ENCODE data around the gene PHACTR2.
"Not testable (repeated sequence)": the region's sequence is repeated elsewhere in the genome, so short reads cannot be mapped to it uniquely, and the experiment has no call there.

Gene PHACTR2

GRCh38 chr6:143840595-143841265, 163.0 kb downstream of the PHACTR2 start:
- Histone ChIP-seq H3K4me3 (ENCODE audit: low read length) (no peak overlapping the region), H3K4me1 (ENCODE audit: insufficient read depth, low read length) (peaks cover 11% of the 10 kb centered on the region), H3K9me3 (ENCODE audit: low read length) (no peaks in the 10 kb centered on the region), H3K27me3 (ENCODE audit: insufficient read depth, low read length) (no peaks in the 10 kb centered on the region), H3K36me3 (ENCODE audit: insufficient read depth, low read length) (peaks cover 11% of the 10 kb centered on the region), H2AFZ (ENCODE audit: low read depth, low read length) (no peak overlapping the region)

GRCh38 chr6:143842461-143842901, 164.7 kb downstream of the PHACTR2 start:
- H3K9me3 ChIP-seq (ENCODE audit: low read length), result no peaks in the 10 kb centered on the region
- H3K4me3 ChIP-seq (ENCODE audit: low read length), result peak overlapping the region; percentile 94
- peaks cover 11% of the 10 kb centered on the region for H3K4me1 ChIP-seq (ENCODE audit: insufficient read depth, low read length)
- H3K27me3 ChIP-seq (ENCODE audit: insufficient read depth, low read length), result no peaks in the 10 kb centered on the region
- peak overlapping the region; percentile 91 for H2AFZ ChIP-seq (ENCODE audit: low read depth, low read length)
- H3K36me3 ChIP-seq (ENCODE audit: insufficient read depth, low read length), result peaks cover 28% of the 10 kb centered on the region

- Histone ChIP-seq H3K9me3 (ENCODE audit: low read length) (no peaks in the 10 kb centered on the region), H3K4me3 (ENCODE audit: low read length) (peak within 1 kb of the TSS; percentile 94), H3K27me3 (ENCODE audit: insufficient read depth, low read length) (no peaks in the 10 kb centered on the region), H3K36me3 (ENCODE audit: insufficient read depth, low read length) (peaks cover 32% of the 10 kb centered on the region), H3K4me1 (ENCODE audit: insufficient read depth, low read length) (peaks cover 11% of the 10 kb centered on the region), H2AFZ (ENCODE audit: low read depth, low read length) (peak within 1 kb of the TSS; percentile 91)
These were observed 165.3 kb downstream of the PHACTR2 start, which contains the start of gene LTV1 for GRCh38 chr6:143842902-143843676. TSS of gene LTV1 (plus strand) at chr6:143843338. CDS start at chr6:143843478, 140 bp downstream.

GRCh38 chr6:143843677-143843999, 165.9 kb downstream of the PHACTR2 start:
- no peaks in the 10 kb centered on the region for H3K9me3 ChIP-seq (ENCODE audit: low read length)
- H2AFZ ChIP-seq (ENCODE audit: low read depth, low read length), result peak overlapping the region; percentile 91
- peaks cover 37% of the 10 kb centered on the region for H3K36me3 ChIP-seq (ENCODE audit: insufficient read depth, low read length)
- H3K27me3 ChIP-seq (ENCODE audit: insufficient read depth, low read length), result no peaks in the 10 kb centered on the region
- H3K4me1 ChIP-seq (ENCODE audit: insufficient read depth, low read length), result peaks cover 11% of the 10 kb centered on the region
- peak overlapping the region; percentile 94 for H3K4me3 ChIP-seq (ENCODE audit: low read length)

GRCh38 chr6:143844006-143844405, 166.2 kb downstream of the PHACTR2 start:
- no peaks in the 10 kb centered on the region for H3K27me3 ChIP-seq (ENCODE audit: insufficient read depth, low read length)
- peak overlapping the region; percentile 94 for H3K4me3 ChIP-seq (ENCODE audit: low read length)
- no peak overlapping the region for H2AFZ ChIP-seq (ENCODE audit: low read depth, low read length)
- peaks cover 41% of the 10 kb centered on the region for H3K36me3 ChIP-seq (ENCODE audit: insufficient read depth, low read length)
- no peaks in the 10 kb centered on the region for H3K9me3 ChIP-seq (ENCODE audit: low read length)
- H3K4me1 ChIP-seq (ENCODE audit: insufficient read depth, low read length), result peaks cover 11% of the 10 kb centered on the region

GRCh38 chr6:143845033-143845432, 167.3 kb downstream of the PHACTR2 start:
- Histone ChIP-seq H3K27me3 (ENCODE audit: insufficient read depth, low read length) (no peaks in the 10 kb centered on the region), H3K4me3 (ENCODE audit: low read length) (no peak overlapping the region), H2AFZ (ENCODE audit: low read depth, low read length) (no peak overlapping the region), H3K36me3 (ENCODE audit: insufficient read depth, low read length) (peaks cover 51% of the 10 kb centered on the region), H3K4me1 (ENCODE audit: insufficient read depth, low read length) (peaks cover 11% of the 10 kb centered on the region), H3K9me3 (ENCODE audit: low read length) (no peaks in the 10 kb centered on the region)

- H3K4me1 ChIP-seq (ENCODE audit: insufficient read depth, low read length); H3K27me3 ChIP-seq (ENCODE audit: insufficient read depth, low read length); H2AFZ ChIP-seq (ENCODE audit: low read depth, low read length); H3K4me3 ChIP-seq (ENCODE audit: low read length): not testable (repeated sequence)
- H3K36me3 ChIP-seq (ENCODE audit: insufficient read depth, low read length), result peaks cover 64% of the 10 kb centered on the region
- H3K9me3 ChIP-seq (ENCODE audit: low read length), result peaks cover 10% of the 10 kb centered on the region
These were observed 173.9 kb downstream of the PHACTR2 start for GRCh38 chr6:143851706-143852105.

- not testable (repeated sequence) for H2AFZ ChIP-seq (ENCODE audit: low read depth, low read length); H3K27me3 ChIP-seq (ENCODE audit: insufficient read depth, low read length); H3K4me1 ChIP-seq (ENCODE audit: insufficient read depth, low read length); H3K4me3 ChIP-seq (ENCODE audit: low read length)
- Histone ChIP-seq H3K9me3 (ENCODE audit: low read length) (peaks cover 10% of the 10 kb centered on the region), H3K36me3 (ENCODE audit: insufficient read depth, low read length) (peaks cover 67% of the 10 kb centered on the region)
These were observed 177.3 kb downstream of the PHACTR2 start for GRCh38 chr6:143855057-143855456.

GRCh38 chr6:143856762-143857161, 179.0 kb downstream of the PHACTR2 start:
- not testable (repeated sequence) for H3K4me1 ChIP-seq (ENCODE audit: insufficient read depth, low read length); H3K4me3 ChIP-seq (ENCODE audit: low read length)

GRCh38 chr6:143857651-143858050, 179.9 kb downstream of the PHACTR2 start:
- Histone ChIP-seq H3K4me1 (ENCODE audit: insufficient read depth, low read length) (no peaks in the 10 kb centered on the region), H3K27me3 (ENCODE audit: insufficient read depth, low read length) (no peaks in the 10 kb centered on the region), H2AFZ (ENCODE audit: low read depth, low read length) (no peak overlapping the region), H3K4me3 (ENCODE audit: low read length) (no peak overlapping the region), H3K9me3 (ENCODE audit: low read length) (peaks cover 9% of the 10 kb centered on the region), H3K36me3 (ENCODE audit: insufficient read depth, low read length) (peaks cover 71% of the 10 kb centered on the region)

More at GRCh38 chr6:143856762-143857161, 179.0 kb downstream of the PHACTR2 start:
- peaks cover 68% of the 10 kb centered on the region for H3K36me3 ChIP-seq (ENCODE audit: insufficient read depth, low read length)
- H3K27me3 ChIP-seq (ENCODE audit: insufficient read depth, low read length); H3K9me3 ChIP-seq (ENCODE audit: low read length); H2AFZ ChIP-seq (ENCODE audit: low read depth, low read length): not testable (repeated sequence)

GRCh38 chr6:143859891-143860660, 182.3 kb downstream of the PHACTR2 start:
- H3K4me1 ChIP-seq (ENCODE audit: insufficient read depth, low read length), result no peaks in the 10 kb centered on the region
- H2AFZ ChIP-seq (ENCODE audit: low read depth, low read length), result no peak overlapping the region
- H3K27me3 ChIP-seq (ENCODE audit: insufficient read depth, low read length), result no peaks in the 10 kb centered on the region
- no peak overlapping the region for H3K4me3 ChIP-seq (ENCODE audit: low read length)
- H3K9me3 ChIP-seq (ENCODE audit: low read length), result peaks cover 6% of the 10 kb centered on the region
- peaks cover 78% of the 10 kb centered on the region for H3K36me3 ChIP-seq (ENCODE audit: insufficient read depth, low read length)

GRCh38 chr6:143863771-143864170, 186.0 kb downstream of the PHACTR2 start:
- H3K36me3 ChIP-seq (ENCODE audit: insufficient read depth, low read length), result peaks cover 46% of the 10 kb centered on the region
- no peaks in the 10 kb centered on the region for H3K4me1 ChIP-seq (ENCODE audit: insufficient read depth, low read length)
- no peak overlapping the region for H3K4me3 ChIP-seq (ENCODE audit: low read length)
- H2AFZ ChIP-seq (ENCODE audit: low read depth, low read length), result no peak overlapping the region
- no peaks in the 10 kb centered on the region for H3K27me3 ChIP-seq (ENCODE audit: insufficient read depth, low read length)
- peaks cover 1% of the 10 kb centered on the region for H3K9me3 ChIP-seq (ENCODE audit: low read length)

GRCh38 chr6:143864234-143864633, 186.5 kb downstream of the PHACTR2 start, which contains the start of gene ZC2HC1B:
TSS of gene ZC2HC1B (plus strand) at chr6:143864474. CDS start at chr6:143864540, 66 bp downstream.
- H3K4me1 ChIP-seq (ENCODE audit: insufficient read depth, low read length), result no peaks in the 10 kb centered on the region
- H2AFZ ChIP-seq (ENCODE audit: low read depth, low read length), result no peak within 1 kb of the TSS
- peaks cover 41% of the 10 kb centered on the region for H3K36me3 ChIP-seq (ENCODE audit: insufficient read depth, low read length)
- no peaks in the 10 kb centered on the region for H3K27me3 ChIP-seq (ENCODE audit: insufficient read depth, low read length)
- H3K4me3 ChIP-seq (ENCODE audit: low read length), result no peak within 1 kb of the TSS
- peaks cover 1% of the 10 kb centered on the region for H3K9me3 ChIP-seq (ENCODE audit: low read length)
